NT2/D1 (cell line): ENCODE measurements around the gene EXOC3L4.

ENCODE experiments used
- SUZ12 ChIP-seq: IDR thresholded peaks from 2 replicates; pipeline ENCODE4 v1.6.1; 2011; ENCODE audit not compliant: insufficient read length, insufficient read depth; ENCODE audit errors: extremely low read depth
- YY1 ChIP-seq: IDR thresholded peaks from 2 replicates; pipeline ENCODE4 v1.6.1; 2011; ENCODE audit not compliant: insufficient read length, insufficient read depth
- ZNF274 ChIP-seq: IDR thresholded peaks from 2 replicates; pipeline ENCODE4 v1.6.1; 2011; ENCODE audit warnings: mild to moderate bottlenecking, low read depth, low read length

DNA sequence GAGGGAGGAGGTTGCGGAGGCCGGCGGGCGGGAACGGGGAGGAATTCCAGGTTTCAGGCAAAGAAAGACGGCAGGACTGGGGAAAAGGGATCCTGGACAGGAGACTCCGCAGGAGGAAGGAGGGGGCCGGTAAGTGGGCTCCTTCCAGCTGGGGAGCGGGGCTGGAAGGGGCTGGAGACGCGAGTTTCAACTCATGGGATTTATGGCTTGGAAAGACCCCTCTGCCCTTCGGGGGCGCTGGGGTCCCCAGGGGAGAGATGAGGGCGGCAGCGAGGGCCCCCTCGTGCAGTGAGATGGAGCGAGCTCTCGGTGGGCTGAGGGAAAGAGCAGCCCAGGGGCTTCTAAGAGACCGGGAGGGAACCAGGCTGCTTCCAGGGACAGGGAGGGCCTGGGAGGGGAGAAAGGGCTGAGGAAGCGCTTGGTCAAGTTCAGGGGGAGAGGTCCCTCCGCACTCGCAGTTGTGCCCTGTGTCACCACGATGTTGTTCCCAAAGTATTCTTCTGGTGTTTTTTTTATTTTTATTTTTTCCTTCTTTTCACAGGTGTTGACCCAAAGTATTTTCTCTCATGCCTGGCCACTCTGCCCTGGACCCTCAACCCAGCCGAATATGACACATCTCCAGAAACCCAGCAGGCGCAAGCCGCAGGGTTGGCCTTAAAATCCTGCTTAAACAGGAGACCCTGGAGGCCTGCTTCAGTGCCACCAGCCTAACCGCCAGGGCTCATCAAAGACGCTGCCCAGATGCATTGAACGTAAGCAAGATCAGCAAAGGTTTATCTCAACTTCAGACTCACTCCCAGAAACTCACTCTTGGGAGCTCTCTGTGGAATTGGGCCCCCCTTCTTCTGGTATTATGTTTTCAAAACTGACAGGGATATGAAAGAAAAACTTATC, 44.9 kb downstream of the EXOC3L4 start:
- TF ChIP-seq ZNF274 (no peak), YY1 (no peak), SUZ12 (no peak)
